PFSK-1 (cell line): ENCODE data around the gene SPEG.

Experiments
- POLR2AphosphoS5 ChIP-seq: IDR thresholded peaks from 2 replicates; pipeline ENCODE4 v1.6.1; 2012; ENCODE audit warnings: low read depth, mild to moderate bottlenecking, control low read depth, low read length, moderate library complexity
- SIN3A ChIP-seq: IDR thresholded peaks from 2 replicates; pipeline ENCODE4 v1.6.1; 2012; ENCODE audit warnings: mild to moderate bottlenecking, low read length, moderate library complexity, borderline replicate concordance; ENCODE audit not compliant: insufficient read depth
- TAF1 ChIP-seq: IDR thresholded peaks from 2 replicates; pipeline ENCODE4 v1.6.1; 2012; ENCODE audit warnings: low read length, control low read depth, borderline replicate concordance; ENCODE audit not compliant: insufficient read depth

- TF ChIP-seq POLR2AphosphoS5 (peak; percentile 87; the same call in 1 of the 2 replicates), TAF1 (peak; percentile 85; the same call in 1 of the 2 replicates), SIN3A (peak; percentile 81; the same call in 1 of the 2 replicates)
Observed at GRCh38 chr2:219498280-219499057, 63.8 kb downstream of the SPEG start, which contains the start of gene GMPPA.
